Smooth muscle cell (in vitro differentiated cells): ENCODE data around the gene DALRD3. TPM values are rescaled to one million over a fixed set of nuclear protein-coding genes. Genes with fewer than 3 reads are reported as not detected.
A peak's percentile ranks its signal among the peaks of the same experiment; 100 is the strongest.

ENCODE experiments used
- DNase-seq: peaks from one replicate; lab custom pipeline; 2025; ENCODE audit not compliant: unreplicated experiment; lab: John Stamatoyannopoulos, UW
- H2AFZ ChIP-seq: fragments of 200-600 bp; sonication (generic); 2 replicates; pipeline ENCODE4 v1.6.0; 2016; ENCODE audit warnings: antibody characterized with exemption, low read depth, mild to moderate bottlenecking
- H3F3A ChIP-seq: fragments of 200-600 bp; sonication (generic); 2 replicates; pipeline ENCODE4 v1.6.0; 2017; ENCODE audit warnings: antibody characterized with exemption, low read depth
- H3K27ac ChIP-seq: fragments of 200-600 bp; sonication (generic); 2 replicates; pipeline ENCODE4 v1.5.1; 2016; ENCODE audit warnings: low read depth, mild to moderate bottlenecking
- H3K27me3 ChIP-seq: fragments of 200-600 bp; sonication (generic); 2 replicates; pipeline ENCODE4 v1.6.1; 2016; ENCODE audit warnings: low read depth, mild to moderate bottlenecking
- H3K36me3 ChIP-seq: fragments of 200-600 bp; sonication (generic); 2 replicates; pipeline ENCODE4 v1.5.1; 2016; ENCODE audit warnings: low read depth
- H3K4me1 ChIP-seq: fragments of 200-600 bp; sonication (generic); 2 replicates; pipeline ENCODE4 v1.5.1; 2016; ENCODE audit warnings: low read depth
- H3K4me2 ChIP-seq: fragments of 200-600 bp; sonication (generic); 2 replicates; pipeline ENCODE4 v1.6.0; 2016; ENCODE audit warnings: mild to moderate bottlenecking
- H3K4me3 ChIP-seq: fragments of 200-600 bp; sonication (generic); 2 replicates; pipeline ENCODE4 v1.5.1; 2016; ENCODE audit warnings: mild to moderate bottlenecking
- H3K79me2 ChIP-seq: fragments of 200-600 bp; sonication (generic); 2 replicates; pipeline ENCODE4 v1.6.0; 2016; ENCODE audit warnings: low read depth, mild to moderate bottlenecking
- H3K9ac ChIP-seq: fragments of 200-600 bp; sonication (generic); 2 replicates; pipeline ENCODE4 v1.6.0; 2016; ENCODE audit warnings: low read depth
- H3K9me3 ChIP-seq: fragments of 200-600 bp; sonication (generic); replicated peaks from 2 replicates; pipeline ENCODE4 v1.5.1; 2016; ENCODE audit warnings: low read depth
- H4K20me1 ChIP-seq: fragments of 200-600 bp; sonication (generic); 2 replicates; pipeline ENCODE4 v1.6.0; 2016; ENCODE audit warnings: low read depth
- CTCF ChIP-seq: fragments of 200-600 bp; sonication (generic); IDR thresholded peaks from 2 replicates; pipeline ENCODE4 v1.5.1; 2017; ENCODE audit warnings: borderline replicate concordance, mild to moderate bottlenecking, antibody characterized with exemption; ENCODE audit not compliant: insufficient read depth, poor library complexity, severe bottlenecking
- WGBS: methylation state at CpG from one replicate; pipeline ENCODE4 v1.1.7; 2016; ENCODE audit warnings: low lambda C conversion rate; 5-methylcytosine and 5-hydroxymethylcytosine counted together
- polyA plus RNA-seq: library from polyadenylated mRNA; unstranded; fragments of >200 nt; fragmentation: Nextera tagmentation; extraction: Ambion mirVana; gene quantifications from 2 replicates; pipeline ENCODE4 v1.2.1, GENCODE V29; 2016
- total RNA-seq: library from RNA; depleted of rRNA; stranded (reverse); fragments of >200 nt; gene quantifications from 2 replicates; pipeline ENCODE4 v1.2.3, GENCODE V29; 2014

DALRD3 gene
- total and polyA plus RNA-seq, 2 experiments from 2014 or later: 35.6 to 39.0 TPM

GRCh38 chr3:49013738-49014660 lies 4.4 kb downstream of the DALRD3 start:
- H3K79me2 ChIP-seq: peaks cover 48% of the 10 kb centered on the region
- no peaks in the 10 kb centered on the region for H3K9me3 ChIP-seq
- no peak for DNase-seq
- H3K27me3 ChIP-seq: no peaks in the 10 kb centered on the region
- H3K4me2 ChIP-seq: no peak overlapping the region
- H2AFZ ChIP-seq: no peak overlapping the region
- no peak overlapping the region for H3K4me3 ChIP-seq
- peaks cover 5% of the 10 kb centered on the region for H3K4me1 ChIP-seq
- H3K36me3 ChIP-seq: no peaks in the 10 kb centered on the region
- 89% methylated on average over 24 of the region's 24 CpGs for WGBS
- H4K20me1 ChIP-seq: peaks cover 64% of the 10 kb centered on the region
- no peak overlapping the region for H3K27ac ChIP-seq
- no peak overlapping the region for H3K9ac ChIP-seq
- peak; percentile 55 for TF ChIP-seq CTCF
- peaks cover 10% of the 10 kb centered on the region for H3F3A ChIP-seq

- Histone ChIP-seq H3K79me2 (peaks cover 51% of the 10 kb centered on the region), H3K9ac (no peak overlapping the region), H3K4me2 (no peak overlapping the region), H3K36me3 (no peaks in the 10 kb centered on the region), H3F3A (peaks cover 13% of the 10 kb centered on the region), H3K4me1 (peaks cover 10% of the 10 kb centered on the region), H3K4me3 (no peak overlapping the region), H3K27me3 (no peaks in the 10 kb centered on the region), H3K9me3 (no peaks in the 10 kb centered on the region), H2AFZ (no peak overlapping the region), H3K27ac (no peak overlapping the region), H4K20me1 (peaks cover 72% of the 10 kb centered on the region)
- no peak for TF ChIP-seq CTCF
- no peak for DNase-seq
- WGBS: 97% methylated on average over 18 of the region's 19 CpGs
These were observed 5.2 kb downstream of the DALRD3 start for GRCh38 chr3:49013113-49013737.

- H3K79me2 ChIP-seq: peaks cover 58% of the 10 kb centered on the region
These were observed 5.9 kb downstream of the DALRD3 start for GRCh38 chr3:49012441-49013017.

More at GRCh38 chr3:49012441-49013017, 5.9 kb downstream of the DALRD3 start:
- Histone ChIP-seq H3K9ac (no peak overlapping the region), H3K4me1 (peaks cover 12% of the 10 kb centered on the region), H3K36me3 (no peaks in the 10 kb centered on the region), H3K9me3 (no peaks in the 10 kb centered on the region), H3K27me3 (no peaks in the 10 kb centered on the region), H3K4me3 (no peak overlapping the region), H3K4me2 (no peak overlapping the region), H3F3A (peaks cover 14% of the 10 kb centered on the region), H3K27ac (no peak overlapping the region), H2AFZ (no peak overlapping the region), H4K20me1 (peaks cover 76% of the 10 kb centered on the region)
- no peak for TF ChIP-seq CTCF
- DNase-seq: no peak
- 93% methylated on average over 17 of the region's 17 CpGs for WGBS
